ENCODE measurements around the gene SUGP1.

DNA sequence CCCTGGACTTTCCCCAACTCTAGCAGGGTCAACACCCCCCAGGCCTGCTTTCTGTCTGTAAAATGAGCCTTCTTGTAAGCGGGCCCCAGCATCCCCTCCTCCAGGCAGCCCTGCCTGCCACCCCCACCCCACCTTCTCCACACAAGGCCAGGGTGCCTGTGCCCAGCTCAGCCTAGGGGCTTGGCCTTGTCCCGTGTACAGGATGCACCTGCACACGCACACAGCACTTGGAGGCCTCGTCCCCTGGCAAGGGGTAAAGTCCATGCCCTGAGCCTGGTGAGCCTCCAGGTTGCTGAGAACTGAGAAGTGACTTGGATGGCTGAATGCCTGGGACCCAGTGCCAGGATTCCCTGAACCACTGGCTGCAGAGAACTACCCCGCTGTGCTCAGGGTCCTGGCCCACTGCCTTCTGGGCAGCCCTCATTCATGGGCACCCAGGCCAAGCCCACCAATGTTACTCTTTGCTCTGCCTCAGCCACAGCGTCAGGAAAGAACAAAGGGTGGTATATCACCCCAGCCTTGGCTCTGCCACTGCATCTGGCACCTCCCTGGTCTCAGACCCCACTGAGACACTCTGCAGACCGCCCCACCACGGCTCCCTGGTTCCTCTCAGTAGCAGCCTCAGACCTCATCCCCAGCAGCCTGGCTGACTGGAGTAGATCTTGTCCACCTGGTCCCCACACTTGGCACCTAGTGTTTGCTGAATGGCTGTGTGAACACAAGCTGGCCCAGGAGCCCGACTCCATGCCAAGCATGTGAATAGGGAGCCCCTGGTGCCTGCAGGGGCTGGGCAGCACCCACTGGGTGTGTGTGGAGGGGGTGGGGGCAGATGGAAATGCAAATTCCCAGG is 45.4 kb downstream of the SUGP1 start:
- TF ChIP-seq, protein P1, sequence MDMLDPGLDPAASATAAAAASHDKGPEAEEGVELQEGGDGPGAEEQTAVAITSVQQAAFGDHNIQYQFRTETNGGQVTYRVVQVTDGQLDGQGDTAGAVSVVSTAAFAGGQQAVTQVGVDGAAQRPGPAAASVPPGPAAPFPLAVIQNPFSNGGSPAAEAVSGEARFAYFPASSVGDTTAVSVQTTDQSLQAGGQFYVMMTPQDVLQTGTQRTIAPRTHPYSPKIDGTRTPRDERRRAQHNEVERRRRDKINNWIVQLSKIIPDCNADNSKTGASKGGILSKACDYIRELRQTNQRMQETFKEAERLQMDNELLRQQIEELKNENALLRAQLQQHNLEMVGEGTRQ (IDR thresholded peaks at IDR 0.05; ENCODE audit: low read depth, low read length) = no peak
- TF ChIP-seq, protein P2, sequence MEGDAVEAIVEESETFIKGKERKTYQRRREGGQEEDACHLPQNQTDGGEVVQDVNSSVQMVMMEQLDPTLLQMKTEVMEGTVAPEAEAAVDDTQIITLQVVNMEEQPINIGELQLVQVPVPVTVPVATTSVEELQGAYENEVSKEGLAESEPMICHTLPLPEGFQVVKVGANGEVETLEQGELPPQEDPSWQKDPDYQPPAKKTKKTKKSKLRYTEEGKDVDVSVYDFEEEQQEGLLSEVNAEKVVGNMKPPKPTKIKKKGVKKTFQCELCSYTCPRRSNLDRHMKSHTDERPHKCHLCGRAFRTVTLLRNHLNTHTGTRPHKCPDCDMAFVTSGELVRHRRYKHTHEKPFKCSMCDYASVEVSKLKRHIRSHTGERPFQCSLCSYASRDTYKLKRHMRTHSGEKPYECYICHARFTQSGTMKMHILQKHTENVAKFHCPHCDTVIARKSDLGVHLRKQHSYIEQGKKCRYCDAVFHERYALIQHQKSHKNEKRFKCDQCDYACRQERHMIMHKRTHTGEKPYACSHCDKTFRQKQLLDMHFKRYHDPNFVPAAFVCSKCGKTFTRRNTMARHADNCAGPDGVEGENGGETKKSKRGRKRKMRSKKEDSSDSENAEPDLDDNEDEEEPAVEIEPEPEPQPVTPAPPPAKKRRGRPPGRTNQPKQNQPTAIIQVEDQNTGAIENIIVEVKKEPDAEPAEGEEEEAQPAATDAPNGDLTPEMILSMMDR (conservative IDR thresholded peaks at IDR 0.05; ENCODE audit: low read depth, low read length) = no peak

All from IMR-90 (cell line).